NCI-H1417 treated with DMSO at 0.1 percent for 48 hours (cell line): Measurements from ENCODE around the gene TUBGCP2.
"Not testable (repeated sequence)": the region's sequence is repeated elsewhere in the genome, so short reads cannot be mapped to it uniquely, and the experiment has no call there.

Experiments used
- DNase-seq: peaks from one replicate; lab custom pipeline; 2025; lab: John Stamatoyannopoulos, UW

TUBGCP2 gene

DNA sequence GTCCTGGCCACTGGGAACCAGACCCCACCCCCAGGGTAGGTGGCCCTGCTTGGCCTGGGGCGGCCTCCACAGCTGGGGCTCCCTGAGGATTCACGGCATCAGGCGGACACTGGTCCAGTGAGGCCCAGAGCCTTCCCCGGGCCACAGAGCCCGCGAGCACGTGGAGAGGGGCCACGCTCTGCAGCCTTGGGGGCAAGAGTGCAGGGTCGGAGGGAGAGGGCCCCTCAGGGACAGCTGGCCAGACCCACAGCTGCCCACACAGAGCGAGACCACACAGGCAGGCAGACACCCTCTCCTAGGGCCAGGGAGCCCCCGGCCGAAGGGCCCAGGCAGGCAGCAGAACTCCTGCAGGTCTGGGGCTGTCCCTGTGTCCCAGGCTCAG is 60.3 kb downstream of the TUBGCP2 start:
- no peak for DNase-seq

DNA sequence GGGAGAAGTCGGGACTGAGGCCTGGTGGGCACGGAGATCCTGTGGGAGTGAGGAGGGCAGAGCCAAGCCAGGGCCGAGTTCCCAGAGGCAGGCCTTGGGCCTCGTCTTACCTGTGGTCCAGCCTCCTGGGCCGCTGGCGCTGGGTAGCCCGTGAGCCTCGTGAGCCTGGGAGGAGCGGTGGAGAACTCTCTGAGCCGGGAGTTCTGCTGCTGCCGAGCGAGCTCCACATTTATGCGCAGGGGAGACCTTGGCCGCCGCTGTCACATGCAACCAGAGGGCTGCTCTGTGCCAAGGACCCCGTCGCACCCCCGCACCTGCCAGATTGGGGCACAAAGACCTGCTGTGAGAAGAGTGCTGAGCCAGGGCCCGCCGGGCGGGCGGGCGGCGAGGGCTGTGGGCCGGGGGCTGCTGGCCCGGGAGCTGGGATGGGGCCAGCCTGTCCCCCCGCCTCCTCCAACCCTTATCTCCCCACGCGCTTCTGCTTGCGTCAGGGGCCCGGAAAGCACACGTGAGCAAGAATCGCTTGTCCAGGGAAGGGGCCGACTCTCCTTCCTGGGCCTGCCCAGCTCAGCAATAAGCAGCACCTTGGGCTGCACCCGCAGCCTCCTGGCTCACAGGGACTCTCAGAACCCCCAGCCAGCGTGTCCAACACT is 60.9 kb downstream of the TUBGCP2 start:
- DNase-seq = no peak

DNA sequence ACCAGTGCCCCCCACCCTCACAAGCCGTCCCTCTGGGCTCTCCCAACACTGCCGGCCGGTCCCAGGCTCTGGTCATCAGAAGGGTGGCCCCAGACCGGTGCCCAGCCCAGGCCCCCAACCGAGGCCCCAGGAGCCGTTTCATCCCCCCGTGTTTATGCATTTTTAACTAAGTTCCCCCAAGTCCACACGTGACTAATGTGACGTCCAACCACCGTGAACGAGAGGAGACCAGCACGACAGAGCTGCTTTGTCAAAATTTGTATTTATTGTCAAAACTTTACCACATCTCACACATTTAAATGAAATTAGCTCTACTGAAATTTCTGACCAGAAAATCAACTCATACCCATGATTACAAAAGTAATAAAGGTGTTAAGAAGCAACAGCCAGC is 62.4 kb downstream of the TUBGCP2 start:
- no peak for DNase-seq

DNA sequence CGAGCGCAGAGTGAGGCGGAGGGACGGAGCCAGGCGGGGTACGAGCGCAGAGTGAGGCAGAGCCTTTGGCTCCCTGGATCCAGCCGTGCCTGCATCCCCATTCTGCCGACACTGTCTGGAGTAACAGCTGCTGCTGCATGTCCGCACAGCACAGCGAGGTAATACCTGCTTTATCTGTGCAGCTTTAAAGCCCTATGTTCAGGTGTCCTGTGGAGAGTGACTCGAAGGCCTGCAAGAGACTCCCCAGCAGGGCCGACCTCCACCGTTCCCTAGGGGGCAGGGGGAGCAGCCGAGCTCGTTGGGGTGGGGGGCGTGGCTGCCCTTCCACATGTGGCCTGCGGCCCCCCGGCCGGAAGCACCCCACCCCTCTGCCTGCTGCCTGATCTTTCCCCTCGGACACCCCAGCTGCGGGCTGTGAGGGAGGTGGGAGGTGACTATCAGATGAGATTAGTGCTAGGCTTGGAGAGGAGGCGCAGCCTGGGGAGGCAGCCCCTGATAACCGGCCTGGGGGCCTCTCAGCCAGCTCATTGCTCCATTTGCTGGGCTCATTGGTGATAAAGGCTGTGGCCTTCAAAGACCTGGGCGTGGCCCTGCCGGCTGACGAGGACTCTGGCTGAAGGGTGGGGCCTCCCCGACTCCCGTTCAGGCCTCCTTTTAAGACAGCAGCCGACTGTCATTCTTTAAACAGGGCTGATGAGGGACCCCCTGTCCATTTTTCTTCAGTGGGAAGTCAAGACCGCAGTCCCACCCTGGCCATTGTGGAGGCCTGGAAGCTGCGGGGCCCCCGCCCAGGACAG is 63.0 kb downstream of the TUBGCP2 start:
- DNase-seq = no peak

DNA sequence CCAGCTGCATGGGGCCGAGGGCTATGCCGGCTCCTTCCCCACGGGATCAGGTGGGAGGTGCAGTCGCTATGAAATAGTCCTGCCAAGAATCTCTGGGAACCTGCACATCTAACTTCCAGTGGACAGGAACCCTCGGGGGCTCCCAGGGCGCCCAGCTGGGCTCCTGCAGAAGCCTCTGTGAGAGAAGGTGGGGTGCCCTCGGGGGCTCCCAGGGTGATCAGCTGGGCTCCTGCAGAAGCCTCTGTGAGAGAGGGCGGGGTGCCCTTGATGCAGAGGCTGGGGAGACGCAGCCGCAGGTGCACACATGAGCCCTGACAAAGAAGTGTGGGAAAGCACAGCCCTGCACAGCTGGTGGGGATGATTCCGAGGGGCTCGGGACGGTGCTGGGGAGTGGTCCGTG is 65.1 kb downstream of the TUBGCP2 start:
- no peak for DNase-seq

DNA sequence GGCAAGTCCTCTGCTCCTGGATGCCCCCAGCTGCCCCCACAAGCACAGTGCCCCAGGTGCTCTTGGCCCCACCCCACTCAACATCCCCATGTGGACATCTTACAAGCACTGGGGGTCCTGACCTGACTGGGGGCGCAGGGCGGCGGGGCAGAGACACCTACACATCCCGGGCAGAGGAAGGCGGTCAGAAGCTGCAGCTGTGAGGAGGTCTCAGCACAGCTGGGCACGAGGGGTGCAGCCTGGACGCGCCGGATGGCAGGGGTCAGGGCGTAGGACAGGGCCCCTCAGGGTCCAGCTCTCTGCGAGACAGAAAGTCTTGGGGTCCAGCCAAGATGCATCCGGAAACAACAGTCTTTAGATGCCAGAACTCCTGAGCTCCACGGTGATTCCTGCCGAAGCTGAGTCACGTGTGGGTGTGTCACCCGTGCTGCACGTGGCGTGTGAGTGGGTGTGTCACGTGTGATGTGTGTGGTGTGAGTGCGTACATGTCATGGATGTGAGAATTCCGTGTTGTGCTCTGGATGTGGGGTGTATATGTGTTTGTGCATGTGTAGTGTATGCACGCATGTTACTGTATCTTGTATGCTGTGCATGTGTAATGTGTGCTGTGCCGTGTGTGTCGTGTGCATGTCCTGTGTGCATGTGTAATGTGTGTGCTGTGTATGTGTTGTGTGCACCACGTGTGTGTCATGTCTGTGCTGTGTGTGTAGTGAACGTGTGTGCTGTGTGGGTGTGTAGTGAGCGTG is 65.9 kb downstream of the TUBGCP2 start:
- no peak for DNase-seq

DNA sequence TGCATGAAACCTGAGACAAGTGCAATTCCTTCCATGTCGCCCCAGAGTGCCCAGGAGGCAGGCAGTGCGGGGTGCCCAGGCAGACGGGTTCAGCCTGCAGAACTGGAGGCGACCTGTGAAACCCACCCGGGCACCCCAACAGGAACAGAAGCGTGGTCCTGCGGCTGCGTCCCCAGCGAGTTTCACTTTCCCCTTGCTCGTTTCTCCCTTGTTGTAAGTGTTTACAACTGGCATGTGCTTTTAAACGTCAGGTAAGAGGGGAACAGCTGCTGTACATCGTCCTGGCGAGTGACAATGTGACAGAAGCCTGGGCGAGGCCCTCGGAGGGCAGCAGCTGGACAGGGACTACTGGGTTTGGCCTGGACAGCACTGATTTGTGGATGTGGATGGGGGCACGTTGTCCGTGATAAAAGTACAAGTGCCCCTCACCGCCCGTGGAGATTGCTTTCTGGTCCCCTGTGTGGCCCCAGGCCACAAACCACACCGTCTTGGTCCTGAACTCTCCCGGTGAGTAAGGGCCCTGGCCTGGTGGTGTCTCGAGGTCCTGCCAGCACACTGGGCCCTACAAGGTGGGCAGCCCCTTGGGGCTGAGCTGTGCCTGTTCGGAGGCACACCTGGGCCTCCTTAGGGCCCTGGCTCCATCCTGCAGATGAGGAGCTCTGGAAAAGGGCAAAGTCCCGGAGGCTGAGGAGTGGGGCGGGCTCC is 67.0 kb downstream of the TUBGCP2 start:
- no peak for DNase-seq

DNA sequence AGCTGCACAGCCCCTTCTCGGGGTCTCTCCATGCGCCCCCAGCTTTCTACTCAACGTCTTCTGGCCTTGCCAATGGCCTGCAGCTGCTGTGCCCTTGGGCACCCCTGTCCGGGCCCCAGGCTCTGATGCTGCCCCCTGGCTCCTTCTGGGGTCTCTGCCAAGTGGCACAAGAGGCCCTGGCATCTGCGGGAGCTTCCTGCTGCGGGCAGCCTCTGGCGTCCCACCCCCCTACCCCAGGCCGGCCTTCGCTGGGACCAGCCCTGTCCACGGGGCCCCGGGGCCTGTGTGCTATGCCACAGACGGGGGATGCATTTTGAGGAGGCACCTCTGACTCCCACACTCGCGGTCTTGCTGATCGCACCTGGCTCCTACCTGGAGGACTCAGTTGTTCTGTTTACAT is 68.7 kb downstream of the TUBGCP2 start:
- no peak for DNase-seq

DNA sequence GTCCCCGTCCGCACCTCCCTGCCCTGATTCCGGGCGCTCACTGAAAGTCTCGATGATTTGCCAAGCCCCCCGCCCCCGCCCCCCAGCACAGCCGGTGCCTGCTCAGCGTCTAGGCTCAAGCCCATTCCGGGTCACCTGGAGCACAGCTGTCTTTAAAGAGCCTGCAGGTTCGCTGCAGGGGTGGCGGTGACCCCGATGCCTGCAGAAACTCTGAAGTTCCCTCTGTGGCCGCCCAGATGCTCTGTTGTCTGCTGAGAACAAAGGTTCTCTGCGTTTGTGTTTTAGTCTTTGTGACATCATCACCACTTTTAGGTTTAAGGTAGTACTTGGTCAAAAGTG is 70.2 kb downstream of the TUBGCP2 start:
- DNase-seq = no peak

DNA sequence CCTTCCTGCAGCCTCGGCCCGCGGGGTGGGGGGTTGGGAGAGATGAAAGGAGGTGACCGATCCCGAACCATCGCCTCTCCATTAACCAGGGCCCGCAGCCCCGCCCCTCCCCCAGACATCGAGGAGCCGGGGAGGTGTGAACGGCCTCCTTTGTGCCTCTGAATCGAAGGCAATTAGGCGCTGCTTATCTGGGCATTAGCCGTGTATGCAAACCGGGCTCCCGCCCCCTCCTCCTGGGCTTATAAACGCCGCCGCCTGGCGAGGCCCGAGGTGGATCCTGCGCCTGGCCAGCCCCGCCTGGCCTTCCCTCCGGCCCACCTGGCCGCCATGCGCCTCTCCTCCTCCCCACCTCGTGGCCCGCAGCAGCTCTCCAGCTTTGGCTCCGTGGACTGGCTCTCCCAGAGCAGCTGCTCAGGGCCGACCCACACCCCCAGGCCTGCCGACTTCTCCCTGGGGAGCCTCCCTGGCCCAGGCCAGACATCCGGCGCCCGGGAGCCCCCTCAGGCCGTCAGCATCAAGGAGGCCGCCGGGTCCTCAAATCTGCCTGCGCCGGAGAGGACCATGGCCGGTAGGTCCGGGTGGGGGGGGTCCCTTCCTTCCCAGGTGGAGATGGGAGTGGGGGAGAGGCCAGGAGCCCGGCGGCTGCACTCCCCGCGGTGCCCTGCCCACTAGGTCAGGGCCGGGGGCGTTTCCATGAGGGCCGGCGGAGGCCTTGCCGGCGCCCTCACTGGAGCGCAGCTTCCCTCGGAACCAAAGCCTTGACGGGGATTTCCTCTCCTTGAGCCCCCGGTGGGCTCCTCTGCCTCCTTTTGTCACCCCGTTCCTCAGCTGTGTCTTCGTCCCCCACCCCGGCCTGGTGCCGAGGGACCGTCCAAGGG is 70.8 kb downstream of the TUBGCP2 start, which contains the start of gene VENTX:
VENTX (plus strand) TSS at position 268 of the 878 bp plus-strand sequence; CDS start at position 328, 60 bp downstream.
- DNase-seq = no peak

DNA sequence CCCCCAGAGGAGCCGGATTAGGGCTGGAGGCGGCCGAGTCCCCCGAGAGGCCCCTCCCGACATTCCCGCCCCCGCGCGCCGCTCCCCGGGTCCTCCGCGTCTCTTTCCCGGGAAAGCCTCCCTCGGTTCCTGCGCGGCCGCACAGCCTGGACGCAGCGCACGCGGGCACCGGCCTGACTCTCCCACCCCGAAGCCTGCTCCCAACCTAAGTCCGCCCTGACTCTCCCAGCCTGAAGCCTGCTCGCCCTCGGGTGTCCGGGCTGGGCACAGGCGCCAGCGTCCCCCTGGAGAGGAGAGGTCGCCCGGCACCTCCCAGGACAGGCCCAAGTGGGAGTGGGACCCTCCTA is 71.5 kb downstream of the TUBGCP2 start:
- DNase-seq = no peak

DNA sequence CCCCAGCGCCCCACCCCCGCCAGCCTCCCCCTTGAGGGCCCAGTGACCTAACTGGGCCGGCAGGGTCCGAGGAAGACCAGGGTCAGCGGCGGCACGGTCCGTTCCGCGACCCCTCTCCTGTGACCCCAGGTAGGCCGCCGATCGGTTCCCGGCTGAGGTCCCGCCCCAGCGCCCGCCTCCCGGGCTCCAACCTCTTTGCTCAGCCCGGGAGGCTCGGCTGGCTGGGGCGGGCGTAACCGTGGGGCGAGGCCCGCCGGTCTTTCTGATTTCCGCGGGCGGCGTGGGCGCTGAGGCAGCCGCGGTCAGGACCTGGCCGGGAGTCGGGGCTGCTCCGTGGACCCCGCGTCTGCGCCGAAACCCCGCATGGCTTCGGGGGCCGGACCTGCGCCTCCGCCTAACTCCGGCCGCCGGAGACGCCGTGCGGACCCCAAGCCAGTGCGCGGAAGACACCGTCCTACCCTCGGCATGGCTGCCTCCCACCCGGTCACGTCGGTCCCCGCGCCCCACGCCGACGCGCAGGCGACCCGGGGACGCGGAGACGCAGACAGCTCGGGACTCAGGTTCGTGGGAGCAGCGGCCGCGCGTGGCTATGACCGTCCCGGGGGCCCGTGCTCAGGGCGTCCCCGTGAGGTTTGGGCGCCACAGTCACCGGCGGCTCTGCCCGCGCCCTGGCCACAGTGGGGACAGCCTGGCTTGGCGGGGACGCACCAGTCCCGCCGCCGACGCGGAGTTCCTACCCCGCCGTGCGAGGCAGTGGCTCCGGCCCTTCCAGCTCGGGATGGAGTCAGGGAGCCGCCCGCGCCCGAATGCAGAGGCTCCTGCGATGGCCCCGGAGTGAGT is 72.1 kb downstream of the TUBGCP2 start:
- no peak for DNase-seq

DNA sequence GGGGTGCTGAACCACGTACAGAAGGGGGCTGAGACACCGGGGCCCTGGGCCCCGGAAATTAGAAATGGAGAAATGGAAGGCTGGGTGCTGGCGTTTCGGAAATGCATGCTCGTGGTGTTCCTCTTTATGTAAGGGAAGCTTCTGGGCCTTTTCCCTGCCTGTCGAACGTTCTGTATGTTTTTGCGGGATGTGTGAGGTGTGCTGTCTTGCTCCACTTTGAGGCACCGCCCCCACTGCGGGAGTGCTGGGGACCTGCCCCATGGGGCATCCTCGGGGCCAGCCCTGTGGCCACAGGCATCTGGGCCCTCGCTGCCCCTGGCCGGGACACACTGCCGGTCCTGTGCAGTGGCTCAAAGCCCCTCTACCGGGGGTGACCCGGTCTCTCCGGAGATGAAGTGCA is 72.7 kb downstream of the TUBGCP2 start:
- no peak for DNase-seq

DNA sequence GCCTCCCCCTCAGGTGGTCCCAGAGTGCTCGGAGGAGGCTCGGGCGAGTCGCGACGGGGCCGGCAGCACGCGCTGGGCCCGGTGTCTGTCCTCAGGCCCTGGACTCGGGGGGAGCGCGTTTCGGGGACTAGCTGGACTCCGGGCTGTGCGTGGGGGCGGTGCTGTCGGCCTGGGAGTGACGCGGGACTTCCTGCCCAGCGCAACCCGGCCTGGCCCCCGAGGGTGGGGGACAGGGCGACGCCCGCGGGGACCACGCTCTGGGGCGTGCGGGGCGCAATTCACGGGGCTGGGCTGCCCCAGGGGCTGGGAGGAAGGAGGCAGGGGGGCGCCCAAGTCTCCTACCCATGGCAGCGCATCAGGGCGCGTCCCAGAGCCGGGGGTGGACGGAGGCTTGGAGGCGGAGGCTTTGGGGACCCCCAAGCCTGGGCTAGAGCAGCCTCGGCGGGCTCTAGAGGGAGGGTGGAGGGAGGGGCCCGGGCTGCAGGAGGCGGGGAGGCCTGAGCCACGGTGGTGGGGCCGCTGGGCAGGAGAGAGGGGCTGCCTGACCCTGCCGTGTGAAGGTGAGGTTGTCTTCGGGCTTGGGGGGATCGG is 73.3 kb downstream of the TUBGCP2 start:
- DNase-seq = no peak

DNA sequence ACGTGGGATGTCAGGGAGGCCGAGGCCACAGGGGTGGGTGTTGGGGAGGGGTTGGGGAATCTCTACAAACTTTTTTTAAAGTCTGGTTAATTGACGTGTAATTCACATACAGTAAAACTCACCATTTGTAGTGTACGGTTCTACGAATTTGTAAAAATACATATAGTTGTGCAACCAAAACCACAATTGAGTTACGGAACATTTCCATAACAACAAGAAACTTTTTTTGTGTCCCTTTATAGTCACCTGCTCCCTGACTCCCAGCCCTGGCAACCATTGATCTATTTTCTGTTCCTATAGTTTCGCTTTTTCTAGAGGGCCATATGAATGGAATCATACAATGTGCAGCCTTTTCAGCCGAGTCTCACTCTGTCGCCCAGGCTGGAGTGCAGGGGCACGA is 73.9 kb downstream of the TUBGCP2 start:
- DNase-seq = not testable (repeated sequence)

DNA sequence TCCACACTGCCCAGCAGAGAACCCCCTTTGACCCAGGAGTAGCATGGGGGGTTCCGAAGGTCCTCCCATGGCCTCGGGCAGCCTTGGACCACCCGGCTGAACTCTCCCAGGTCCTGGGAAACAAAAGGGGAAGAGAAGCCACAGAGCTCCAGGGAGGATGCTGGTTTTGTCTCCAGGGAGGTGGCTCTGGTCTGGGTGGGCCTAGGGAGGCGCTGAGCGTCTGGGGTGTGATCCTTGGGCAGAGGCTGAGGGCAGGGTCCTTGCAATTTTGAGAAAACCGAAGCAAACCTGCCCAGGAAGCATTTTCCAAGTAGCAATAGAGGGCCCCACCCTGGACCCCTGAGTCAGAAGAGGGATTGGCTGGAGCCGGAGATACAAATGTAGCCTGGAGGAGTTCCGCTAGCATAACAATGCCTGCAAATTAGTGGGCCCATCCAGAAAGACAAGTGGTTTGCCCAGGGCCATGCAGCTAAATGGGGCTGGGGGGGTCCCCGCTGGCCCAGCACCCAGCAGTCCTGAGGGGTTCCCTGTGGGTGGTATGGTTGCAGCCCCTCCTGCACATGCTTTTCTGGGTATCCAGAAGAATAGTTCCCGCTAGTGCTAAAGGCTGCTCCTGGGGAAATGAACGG is 76.6 kb downstream of the TUBGCP2 start:
- no peak for DNase-seq

DNA sequence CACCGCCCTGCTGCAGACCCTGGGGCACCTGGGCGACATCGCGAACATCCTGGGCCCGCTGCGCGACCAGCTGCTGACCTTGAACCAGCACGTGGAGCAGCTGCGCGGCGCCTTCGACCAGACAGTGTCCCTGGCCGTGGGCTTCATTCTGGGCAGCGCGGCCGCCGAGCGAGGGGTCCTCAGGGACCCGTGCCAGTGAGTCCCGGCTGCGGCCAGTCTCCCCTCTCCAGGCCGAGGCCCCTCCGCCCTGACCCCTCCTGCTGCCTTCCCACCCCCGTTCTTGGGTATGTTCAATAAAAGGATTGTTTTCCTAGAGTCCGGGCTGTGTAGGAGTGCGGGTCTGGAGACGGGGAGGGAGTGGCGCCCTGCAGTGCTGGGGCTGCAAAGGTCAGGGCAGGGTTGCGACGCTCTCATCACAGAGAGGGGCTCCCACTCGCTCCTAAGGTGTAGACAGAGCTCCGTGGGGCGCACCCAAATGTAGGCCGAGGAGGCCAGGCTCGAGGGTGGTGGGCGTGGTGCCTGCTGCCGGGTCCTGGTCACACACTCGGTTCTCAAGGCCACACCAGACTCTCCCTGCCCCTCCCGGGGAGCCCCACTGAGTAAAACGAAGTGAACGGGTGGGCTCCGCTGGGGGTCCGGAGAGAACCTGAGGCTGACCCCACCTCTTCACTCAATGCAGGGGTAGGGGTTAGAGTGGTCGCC is 77.3 kb downstream of the TUBGCP2 start:
- DNase-seq = no peak

DNA sequence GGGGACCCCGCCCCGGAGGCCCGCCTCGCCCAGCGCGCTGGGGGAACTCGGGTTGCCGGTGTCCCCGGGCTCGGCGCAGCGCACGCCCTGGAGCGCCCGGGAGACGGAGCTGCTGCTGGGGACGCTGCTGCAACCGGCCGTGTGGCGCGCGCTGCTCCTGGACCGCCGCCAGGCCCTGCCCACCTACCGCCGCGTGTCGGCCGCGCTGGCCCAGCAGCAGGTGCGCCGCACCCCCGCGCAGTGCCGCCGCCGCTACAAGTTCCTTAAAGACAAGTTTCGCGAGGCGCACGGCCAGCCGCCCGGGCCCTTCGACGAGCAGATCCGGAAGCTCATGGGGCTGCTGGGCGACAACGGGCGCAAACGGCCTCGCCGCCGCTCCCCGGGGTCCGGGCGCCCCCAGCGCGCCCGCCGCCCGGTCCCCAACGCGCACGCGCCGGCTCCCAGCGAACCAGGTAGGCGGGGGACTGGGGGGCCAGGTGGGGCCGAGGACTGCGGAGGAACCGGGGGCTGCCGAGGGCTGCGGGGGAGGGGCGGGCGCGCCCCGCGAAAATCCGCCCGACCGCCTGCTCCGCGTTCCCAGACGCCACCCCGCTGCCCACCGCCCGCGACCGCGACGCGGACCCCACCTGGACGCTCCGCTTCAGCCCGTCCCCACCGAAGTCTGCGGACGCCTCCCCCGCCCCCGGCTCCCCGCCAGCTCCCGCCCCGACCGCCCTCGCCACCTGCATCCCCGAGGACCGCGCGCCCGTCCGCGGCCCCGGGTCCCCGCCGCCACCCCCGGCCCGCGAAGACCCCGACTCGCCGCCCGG is 78.1 kb downstream of the TUBGCP2 start:
- no peak for DNase-seq
